Stimulated activated CD4-positive, alpha-beta T cell treated with anti-CD3 and anti-CD28 coated beads, Interleukin-4, amount 100 ng/mL, for 24 hours (primary cell): Measurements from ENCODE around the gene SPEM2.

Experiments
- DNase-seq: peaks from one replicate; pipeline ENCODE4 v3.0.0-alpha.2; 2020

Gene SPEM2

GRCh38 chr17:7423679-7424078 is 1.7 kb upstream of the SPEM2 start:
- no peak for DNase-seq

GRCh38 chr17:7425756-7426155 is 340 bp downstream of the SPEM2 start:
- no peak for DNase-seq

- no peak for DNase-seq
These were observed 917 bp downstream of the SPEM2 start for GRCh38 chr17:7426203-7426863.

- DNase-seq, result no peak
These were observed 1.6 kb downstream of the SPEM2 start for GRCh38 chr17:7426896-7427489.

- DNase-seq, result no peak
These were observed 2.1 kb downstream of the SPEM2 start for GRCh38 chr17:7427549-7427948.

- DNase-seq, result no peak
These were observed 3.1 kb downstream of the SPEM2 start, which contains the start of gene SPEM3 for GRCh38 chr17:7428557-7428956. Gene SPEM3 (plus strand): TSS chr17:7428857. CDS start chr17:7428903, 46 bp downstream.

- DNase-seq, result no peak
These were observed 4.3 kb downstream of the SPEM2 start for GRCh38 chr17:7429722-7430121.

GRCh38 chr17:7431231-7431630 is 5.8 kb downstream of the SPEM2 start:
- no peak for DNase-seq

- no peak for DNase-seq
These were observed 6.9 kb downstream of the SPEM2 start for GRCh38 chr17:7432296-7432695.

GRCh38 chr17:7435676-7436555 is 10.5 kb downstream of the SPEM2 start:
- peak; percentile 51 for DNase-seq

- peak; percentile 79 for DNase-seq
These were observed 11.3 kb downstream of the SPEM2 start for GRCh38 chr17:7436556-7437368.

GRCh38 chr17:7437369-7437863 is 12.0 kb downstream of the SPEM2 start:
- DNase-seq, result no peak

GRCh38 chr17:7437950-7438614 is 12.7 kb downstream of the SPEM2 start:
- DNase-seq, result peak; percentile 53

- DNase-seq, result no peak
These were observed 13.4 kb downstream of the SPEM2 start for GRCh38 chr17:7438656-7439460.

GRCh38 chr17:7439462-7440112 is 14.2 kb downstream of the SPEM2 start, which contains the start of gene FGF11:
Gene FGF11 (plus strand): TSS chr17:7439512. CDS start chr17:7439621, 109 bp downstream.
- DNase-seq, result no peak

- peak; percentile 25 for DNase-seq
These were observed 14.9 kb downstream of the SPEM2 start for GRCh38 chr17:7440113-7440833.

- no peak for DNase-seq
These were observed 15.4 kb downstream of the SPEM2 start for GRCh38 chr17:7440834-7441195.

GRCh38 chr17:7441266-7441665 is 15.8 kb downstream of the SPEM2 start:
- no peak for DNase-seq

- DNase-seq, result no peak
These were observed 16.7 kb downstream of the SPEM2 start for GRCh38 chr17:7442142-7442541.
